Measurements from ENCODE around the gene LRRC8D. TPM values are rescaled to one million over a fixed set of nuclear protein-coding genes. Genes with fewer than 3 reads are reported as not detected.

LRRC8D gene
- total RNA-seq, 1 donor from 2014 or later: 30.6 TPM

GRCh38 chr1:89834083-89834704 is 13.4 kb downstream of the LRRC8D start:
- Histone ChIP-seq H3K36me3 (ENCODE audit: control insufficient read depth, insufficient read depth, low read length) (no peaks in the 10 kb centered on the region), H3K4me3 (ENCODE audit: low read depth, low read length) (no peak overlapping the region), H3K27me3 (ENCODE audit: control insufficient read depth, insufficient read depth, low read length) (no peaks in the 10 kb centered on the region)
- DNase-seq (ENCODE audit: low read depth): no peak
- no peak for TF ChIP-seq CTCF (IDR thresholded peaks at IDR 0.05; ENCODE audit: insufficient read depth, low read length, poor library complexity, severe bottlenecking)

GRCh38 chr1:89836252-89837035 is 15.6 kb downstream of the LRRC8D start:
- no peak for DNase-seq (ENCODE audit: low read depth)
- TF ChIP-seq CTCF (IDR thresholded peaks at IDR 0.05; ENCODE audit: insufficient read depth, low read length, poor library complexity, severe bottlenecking): no peak
- no peaks in the 10 kb centered on the region for H3K27me3 ChIP-seq (ENCODE audit: control insufficient read depth, insufficient read depth, low read length)
- no peaks in the 10 kb centered on the region for H3K36me3 ChIP-seq (ENCODE audit: control insufficient read depth, insufficient read depth, low read length)
- H3K4me3 ChIP-seq (ENCODE audit: low read depth, low read length): no peak overlapping the region

- Histone ChIP-seq H3K36me3 (ENCODE audit: control insufficient read depth, insufficient read depth, low read length) (no peaks in the 10 kb centered on the region), H3K27me3 (ENCODE audit: control insufficient read depth, insufficient read depth, low read length) (no peaks in the 10 kb centered on the region), H3K4me3 (ENCODE audit: low read depth, low read length) (no peak overlapping the region)
- TF ChIP-seq CTCF (IDR thresholded peaks at IDR 0.05; ENCODE audit: insufficient read depth, low read length, poor library complexity, severe bottlenecking): no peak
- DNase-seq (ENCODE audit: low read depth): no peak
Measured at GRCh38 chr1:89837036-89837481, 16.2 kb downstream of the LRRC8D start.

GRCh38 chr1:89837510-89837909 is 16.7 kb downstream of the LRRC8D start:
- Histone ChIP-seq H3K27me3 (ENCODE audit: control insufficient read depth, insufficient read depth, low read length) (no peaks in the 10 kb centered on the region), H3K4me3 (ENCODE audit: low read depth, low read length) (no peak overlapping the region), H3K36me3 (ENCODE audit: control insufficient read depth, insufficient read depth, low read length) (no peaks in the 10 kb centered on the region)
- no peak for DNase-seq (ENCODE audit: low read depth)
- no peak for TF ChIP-seq CTCF (IDR thresholded peaks at IDR 0.05; ENCODE audit: insufficient read depth, low read length, poor library complexity, severe bottlenecking)

- TF ChIP-seq CTCF (IDR thresholded peaks at IDR 0.05; ENCODE audit: insufficient read depth, low read length, poor library complexity, severe bottlenecking): no peak
- DNase-seq (ENCODE audit: low read depth): no peak
- Histone ChIP-seq H3K4me3 (ENCODE audit: low read depth, low read length) (no peak overlapping the region), H3K27me3 (ENCODE audit: control insufficient read depth, insufficient read depth, low read length) (no peaks in the 10 kb centered on the region), H3K36me3 (ENCODE audit: control insufficient read depth, insufficient read depth, low read length) (no peaks in the 10 kb centered on the region)
Measured at GRCh38 chr1:89839516-89839915, 18.7 kb downstream of the LRRC8D start.
